HG02852 (cell line): ENCODE results near the gene ZNF470.

Experiments used
- ATAC-seq: cut with Tn5 transposase; IDR thresholded peaks from one replicate; pipeline ENCODE4 v1.9.1; 2021; ENCODE audit warnings: mild to moderate bottlenecking, moderate library complexity; ENCODE audit not compliant: unreplicated experiment

The ZNF470 gene

GRCh38 chr19:56567274-56568120, at the start of gene ZNF470:
Gene ZNF470 (plus strand): TSS chr19:56567468. CDS start chr19:56570312, 2,844 bp downstream.
- ATAC-seq, result peak; percentile 98

GRCh38 chr19:56525214-56525860, 41.9 kb upstream of the ZNF470 start:
- no peak for ATAC-seq

- no peak for ATAC-seq
Observed at GRCh38 chr19:56537442-56537841, 29.8 kb upstream of the ZNF470 start.

GRCh38 chr19:56538254-56538760, 29.0 kb upstream of the ZNF470 start:
- peak; percentile 94 for ATAC-seq

GRCh38 chr19:56538761-56539263, 28.5 kb upstream of the ZNF470 start, which contains the start of gene ZFP28:
Gene ZFP28 (plus strand): TSS chr19:56538948. CDS start chr19:56539019, 71 bp downstream.
- ATAC-seq, result peak; percentile 59

GRCh38 chr19:56543776-56544175, 23.5 kb upstream of the ZNF470 start:
- no peak for ATAC-seq

GRCh38 chr19:56547535-56547934, 19.7 kb upstream of the ZNF470 start:
- ATAC-seq, result no peak

- no peak for ATAC-seq
Observed at GRCh38 chr19:56554272-56554869, 12.9 kb upstream of the ZNF470 start.

GRCh38 chr19:56562766-56563165, 4.5 kb upstream of the ZNF470 start:
- no peak for ATAC-seq

- ATAC-seq, result peak; percentile 29
Observed at GRCh38 chr19:56566904-56567273, 379 bp upstream of the ZNF470 start.

- ATAC-seq, result no peak
Observed at GRCh38 chr19:56572589-56572988, 5.3 kb downstream of the ZNF470 start.

- ATAC-seq, result no peak
Observed at GRCh38 chr19:56573914-56574313, 6.6 kb downstream of the ZNF470 start.

- no peak for ATAC-seq
Observed at GRCh38 chr19:56577719-56578602, 10.7 kb downstream of the ZNF470 start.

GRCh38 chr19:56594446-56594782, 27.1 kb downstream of the ZNF470 start:
- no peak for ATAC-seq

- ATAC-seq, result peak; percentile 96
Observed at GRCh38 chr19:56594783-56595547, 27.7 kb downstream of the ZNF470 start, which contains the start of gene ZNF71. Gene ZNF71 (plus strand): TSS chr19:56595302. CDS start chr19:56601559, 6,257 bp downstream.

- peak; percentile 6 for ATAC-seq
Observed at GRCh38 chr19:56595548-56595899, 28.3 kb downstream of the ZNF470 start.

GRCh38 chr19:56596676-56597075, 29.4 kb downstream of the ZNF470 start:
- no peak for ATAC-seq

GRCh38 chr19:56597696-56598095, 30.4 kb downstream of the ZNF470 start:
- ATAC-seq, result no peak

GRCh38 chr19:56601375-56601774, 34.1 kb downstream of the ZNF470 start:
- no peak for ATAC-seq

- no peak for ATAC-seq
Observed at GRCh38 chr19:56603829-56604228, 36.6 kb downstream of the ZNF470 start.
